AG04449 (cell line): ENCODE measurements around the gene NDUFA8.

ENCODE experiments used
- CTCF ChIA-PET: fragments of 350-600 bp; formaldehyde crosslinking; extraction: SDS; loops from one replicate; lab custom pipeline; 2021; ENCODE audit warnings: antibody characterized with exemption; lab: Yijun Ruan, JAX
- POLR2A ChIA-PET: fragments of 400-600, 350-600 bp; formaldehyde crosslinking; extraction: SDS; loops from one replicate; lab custom pipeline; 2020; ENCODE audit warnings: antibody characterized with exemption, inconsistent platforms; lab: Yijun Ruan, JAX
- DNase-seq: peaks from one replicate; pipeline ENCODE4 v3.0.0-alpha.2; 2010; ENCODE audit warnings: low read depth, low spot score
- H3K4me3 ChIP-seq: 2 replicates; pipeline ENCODE4 v1.5.1; 2011; ENCODE audit warnings: low read depth, mild to moderate bottlenecking, control low read depth, low read length
- TF ChIP-seq, protein P1 (sequence below): IDR thresholded peaks from one replicate; pipeline ENCODE4 v1.5.1; 2011; ENCODE audit warnings: mild to moderate bottlenecking, moderate library complexity, low read length, control low read depth, inconsistent platforms; ENCODE audit not compliant: insufficient read depth; ENCODE audit errors: missing control alignments

Gene NDUFA8

DNA sequence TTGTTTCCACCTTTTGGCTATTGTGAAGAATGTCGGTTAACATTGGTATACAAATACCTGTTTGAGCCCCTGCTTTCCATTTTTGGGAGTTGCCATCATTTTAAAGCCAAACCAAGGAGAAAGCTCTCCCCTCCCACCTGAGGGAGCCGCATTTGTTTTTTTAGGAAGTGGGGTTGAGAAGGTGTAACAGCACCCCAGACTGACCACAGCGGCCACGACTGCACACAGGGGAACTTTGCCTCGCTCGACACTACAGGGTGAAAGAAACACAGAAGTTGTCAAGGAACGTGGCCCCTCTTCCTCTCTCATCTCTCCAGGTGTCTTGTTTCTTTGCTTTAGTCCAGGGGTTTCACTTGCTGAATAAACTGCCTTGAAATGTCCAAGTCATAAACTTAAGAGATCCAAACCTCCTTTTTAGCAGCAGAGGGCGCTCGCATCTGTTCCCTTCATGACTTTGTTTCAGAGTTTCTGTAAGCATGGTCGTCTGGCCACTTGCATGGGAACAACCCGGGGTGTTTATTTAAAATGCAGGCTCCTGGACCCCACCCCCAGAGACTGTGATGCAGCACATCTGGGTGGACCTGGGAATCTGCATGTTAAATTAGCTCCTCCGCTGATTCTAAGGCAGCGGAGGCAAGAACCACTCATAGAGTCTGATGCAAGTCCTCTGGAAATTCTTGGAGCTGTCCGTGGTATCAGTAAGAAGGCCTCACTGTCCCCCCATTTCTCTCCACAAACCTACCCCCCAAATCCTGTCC lies 64.4 kb downstream of the NDUFA8 start:
- POLR2A ChIA-PET: no interaction called here
- no peak overlapping the region for H3K4me3 ChIP-seq
- CTCF ChIA-PET: interaction anchor here (0.6 to 10.2 kb wide), 24 partner anchors 9 to 724 kb away, joined by 3 to 692 read pairs (median 4); no protein-coding TSS in a partner anchor
- TF ChIP-seq, protein P1, sequence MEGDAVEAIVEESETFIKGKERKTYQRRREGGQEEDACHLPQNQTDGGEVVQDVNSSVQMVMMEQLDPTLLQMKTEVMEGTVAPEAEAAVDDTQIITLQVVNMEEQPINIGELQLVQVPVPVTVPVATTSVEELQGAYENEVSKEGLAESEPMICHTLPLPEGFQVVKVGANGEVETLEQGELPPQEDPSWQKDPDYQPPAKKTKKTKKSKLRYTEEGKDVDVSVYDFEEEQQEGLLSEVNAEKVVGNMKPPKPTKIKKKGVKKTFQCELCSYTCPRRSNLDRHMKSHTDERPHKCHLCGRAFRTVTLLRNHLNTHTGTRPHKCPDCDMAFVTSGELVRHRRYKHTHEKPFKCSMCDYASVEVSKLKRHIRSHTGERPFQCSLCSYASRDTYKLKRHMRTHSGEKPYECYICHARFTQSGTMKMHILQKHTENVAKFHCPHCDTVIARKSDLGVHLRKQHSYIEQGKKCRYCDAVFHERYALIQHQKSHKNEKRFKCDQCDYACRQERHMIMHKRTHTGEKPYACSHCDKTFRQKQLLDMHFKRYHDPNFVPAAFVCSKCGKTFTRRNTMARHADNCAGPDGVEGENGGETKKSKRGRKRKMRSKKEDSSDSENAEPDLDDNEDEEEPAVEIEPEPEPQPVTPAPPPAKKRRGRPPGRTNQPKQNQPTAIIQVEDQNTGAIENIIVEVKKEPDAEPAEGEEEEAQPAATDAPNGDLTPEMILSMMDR: peak; percentile 67
- no peak for DNase-seq
